ENCODE data around the gene DPYSL5. TPM values are rescaled to one million over a fixed set of nuclear protein-coding genes. Genes with fewer than 3 reads are reported as not detected.
"Not testable (repeated sequence)": the region's sequence is repeated elsewhere in the genome, so short reads cannot be mapped to it uniquely, and the experiment has no call there.

The DPYSL5 gene
- total RNA-seq, 1 donor from 2014 or later: not detected

GRCh38 chr2:26809211-26809610 is 38.7 kb upstream of the DPYSL5 start:
- DNase-seq (no peak), ATAC-seq (no peak)
- Histone ChIP-seq H3K27ac (no peak overlapping the region), H3K9me3 (no peaks in the 10 kb centered on the region), H3K36me3 (no peaks in the 10 kb centered on the region), H3K27me3 (no peaks in the 10 kb centered on the region), H3K4me3 (no peak overlapping the region), H3K4me1 (no peaks in the 10 kb centered on the region)
- TF ChIP-seq, protein P1, sequence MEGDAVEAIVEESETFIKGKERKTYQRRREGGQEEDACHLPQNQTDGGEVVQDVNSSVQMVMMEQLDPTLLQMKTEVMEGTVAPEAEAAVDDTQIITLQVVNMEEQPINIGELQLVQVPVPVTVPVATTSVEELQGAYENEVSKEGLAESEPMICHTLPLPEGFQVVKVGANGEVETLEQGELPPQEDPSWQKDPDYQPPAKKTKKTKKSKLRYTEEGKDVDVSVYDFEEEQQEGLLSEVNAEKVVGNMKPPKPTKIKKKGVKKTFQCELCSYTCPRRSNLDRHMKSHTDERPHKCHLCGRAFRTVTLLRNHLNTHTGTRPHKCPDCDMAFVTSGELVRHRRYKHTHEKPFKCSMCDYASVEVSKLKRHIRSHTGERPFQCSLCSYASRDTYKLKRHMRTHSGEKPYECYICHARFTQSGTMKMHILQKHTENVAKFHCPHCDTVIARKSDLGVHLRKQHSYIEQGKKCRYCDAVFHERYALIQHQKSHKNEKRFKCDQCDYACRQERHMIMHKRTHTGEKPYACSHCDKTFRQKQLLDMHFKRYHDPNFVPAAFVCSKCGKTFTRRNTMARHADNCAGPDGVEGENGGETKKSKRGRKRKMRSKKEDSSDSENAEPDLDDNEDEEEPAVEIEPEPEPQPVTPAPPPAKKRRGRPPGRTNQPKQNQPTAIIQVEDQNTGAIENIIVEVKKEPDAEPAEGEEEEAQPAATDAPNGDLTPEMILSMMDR (IDR thresholded peaks at IDR 0.05): no peak
- intact Hi-C loops (cut with DNase I): no loop called here

- H3K4me1 ChIP-seq: no peaks in the 10 kb centered on the region
- no peak overlapping the region for H3K4me3 ChIP-seq
- H3K27me3 ChIP-seq: no peaks in the 10 kb centered on the region
- no peaks in the 10 kb centered on the region for H3K36me3 ChIP-seq
- TF ChIP-seq, protein P1 (IDR thresholded peaks at IDR 0.05): no peak
- intact Hi-C loops (cut with DNase I): no loop called here
- ATAC-seq (peak; percentile 75), DNase-seq (no peak)
- no peak overlapping the region for H3K27ac ChIP-seq
- no peaks in the 10 kb centered on the region for H3K9me3 ChIP-seq
Observed at GRCh38 chr2:26809876-26810577, 37.9 kb upstream of the DPYSL5 start.

GRCh38 chr2:26811261-26811660 is 36.7 kb upstream of the DPYSL5 start:
- Histone ChIP-seq H3K27ac (no peak overlapping the region), H3K36me3 (no peaks in the 10 kb centered on the region), H3K27me3 (no peaks in the 10 kb centered on the region), H3K9me3 (no peaks in the 10 kb centered on the region), H3K4me1 (no peaks in the 10 kb centered on the region), H3K4me3 (no peak overlapping the region)
- TF ChIP-seq, protein P1 (IDR thresholded peaks at IDR 0.05): no peak
- intact Hi-C loops (cut with DNase I): no loop called here
- DNase-seq (no peak), ATAC-seq (no peak)

GRCh38 chr2:26811791-26812694 is 35.9 kb upstream of the DPYSL5 start:
- no peak for ATAC-seq

GRCh38 chr2:26812731-26813130 is 35.2 kb upstream of the DPYSL5 start:
- Histone ChIP-seq H3K4me3 (no peak overlapping the region), H3K27ac (no peak overlapping the region), H3K9me3 (no peaks in the 10 kb centered on the region), H3K36me3 (no peaks in the 10 kb centered on the region), H3K4me1 (no peaks in the 10 kb centered on the region), H3K27me3 (no peaks in the 10 kb centered on the region)
- ATAC-seq (no peak), DNase-seq (no peak)
- TF ChIP-seq, protein P1 (IDR thresholded peaks at IDR 0.05): no peak
- intact Hi-C loops (cut with DNase I): no loop called here

More at GRCh38 chr2:26811791-26812694, 35.9 kb upstream of the DPYSL5 start:
- intact Hi-C loops (cut with DNase I): no loop called here
- no peak overlapping the region for H3K27ac ChIP-seq
- no peak overlapping the region for H3K4me3 ChIP-seq
- TF ChIP-seq, protein P1 (IDR thresholded peaks at IDR 0.05): no peak
- no peak for DNase-seq
- no peaks in the 10 kb centered on the region for H3K27me3 ChIP-seq
- H3K4me1 ChIP-seq: no peaks in the 10 kb centered on the region
- no peaks in the 10 kb centered on the region for H3K9me3 ChIP-seq
- H3K36me3 ChIP-seq: no peaks in the 10 kb centered on the region

- ATAC-seq; intact Hi-C loops (cut with DNase I): not testable (repeated sequence)
Observed at GRCh38 chr2:26814072-26814765, 33.7 kb upstream of the DPYSL5 start.

More at GRCh38 chr2:26814072-26814765, 33.7 kb upstream of the DPYSL5 start:
- not testable (repeated sequence) for DNase-seq, H3K27me3 ChIP-seq, H3K4me3 ChIP-seq, H3K4me1 ChIP-seq, H3K36me3 ChIP-seq, H3K27ac ChIP-seq, H3K9me3 ChIP-seq

Measured in upper lobe of right lung (tissue), 1 donor.